ENCODE results near the gene OR2H2.

DNA sequence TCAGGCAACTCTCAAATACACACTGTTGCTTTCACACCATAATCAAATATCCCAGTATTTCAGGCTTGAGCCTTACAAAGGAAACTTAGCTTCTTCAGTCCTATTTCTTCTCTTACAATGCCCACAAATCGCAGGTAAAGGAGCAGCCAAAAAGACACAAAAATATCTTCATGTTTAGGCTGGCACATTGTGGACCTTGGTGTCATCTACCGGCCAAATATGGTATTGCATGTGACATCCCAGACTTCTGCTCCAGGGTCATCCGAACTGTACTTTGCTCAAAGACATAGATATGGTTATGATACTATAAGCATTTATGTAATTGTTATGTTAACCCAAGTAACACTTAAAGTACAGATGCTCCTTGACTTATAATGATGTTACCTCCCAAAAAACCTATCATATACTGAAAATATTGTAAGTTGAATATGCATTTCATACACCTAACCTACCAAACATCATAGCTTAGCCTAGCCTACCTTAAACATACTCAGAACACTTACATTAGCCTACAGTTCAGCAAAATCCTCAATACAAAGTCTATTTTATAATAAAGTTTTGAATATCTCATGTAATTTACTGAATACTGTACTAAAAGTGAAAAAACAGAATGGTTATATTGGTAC is 4.6 kb downstream of the OR2H2 start:
- peak; percentile 84 for TF ChIP-seq CTCF (IDR thresholded peaks at IDR 0.05; ENCODE audit: low read depth, low read length, poor library complexity, severe bottlenecking)
- TF ChIP-seq EZH2phosphoT487 (IDR thresholded peaks at IDR 0.05; ENCODE audit: borderline replicate concordance, low read length) = no peak
